Subcutaneous abdominal adipose tissue (tissue), 5 donors: ENCODE measurements around the gene FOXK1.
A peak's percentile ranks its signal among the peaks of the same experiment; 100 is the strongest.

Experiments
- H3K27ac ChIP-seq: one replicate; pipeline ENCODE4 v1.7.0; 2013; ENCODE audit warnings: low read depth, mild to moderate bottlenecking, inconsistent platforms, low read length, moderate library complexity
- H3K27me3 ChIP-seq, 5 donors: one replicate each; pipeline ENCODE4 v1.7.0; 2013; ENCODE audit warnings: low read length in 5 of 5, inconsistent platforms in 1 of 5; ENCODE audit not compliant: control insufficient read depth in 5 of 5, insufficient read depth in 4 of 5
- H3K36me3 ChIP-seq, 5 donors: one replicate each; pipeline ENCODE4 v1.7.0; 2013; ENCODE audit warnings: low read length in 5 of 5; ENCODE audit not compliant: control insufficient read depth in 5 of 5, insufficient read depth in 5 of 5
- H3K4me1 ChIP-seq, 5 donors: one replicate each; pipeline ENCODE4 v1.7.0; 2013; ENCODE audit warnings: low read length in 5 of 5, mild to moderate bottlenecking in 3 of 5, moderate library complexity in 1 of 5; ENCODE audit not compliant: control insufficient read depth in 5 of 5, insufficient read depth in 5 of 5
- H3K4me3 ChIP-seq, 5 donors: one replicate each; pipeline ENCODE4 v1.7.0; 2013; ENCODE audit warnings: low read length in 5 of 5, low read depth in 1 of 5
- H3K9ac ChIP-seq, 5 donors: one replicate each; pipeline ENCODE4 v1.7.0; 2013; ENCODE audit warnings: low read length in 5 of 5, mild to moderate bottlenecking in 4 of 5, moderate library complexity in 3 of 5
- H3K9me3 ChIP-seq, 5 donors: one replicate each; pipeline ENCODE4 v1.7.0; 2013; ENCODE audit warnings: low read length in 5 of 5; ENCODE audit not compliant: control insufficient read depth in 5 of 5
- donor health status: healthy.
- donor health status: healthy.
- donor health status: healthy.
- donor health status: healthy.
- donor health status: healthy.

The FOXK1 gene

GRCh38 chr7:4707980-4708411 lies 25.9 kb downstream of the FOXK1 start:
- no peak overlapping the region for H3K4me3 ChIP-seq
- no peaks in the 10 kb centered on the region for H3K27me3 ChIP-seq
- no peaks in the 10 kb centered on the region for H3K9me3 ChIP-seq
- no peak overlapping the region for H3K9ac ChIP-seq
- H3K36me3 ChIP-seq = peaks cover 0 to 3% (median 2%) of the 10 kb centered on the region in 5 donors
- H3K4me1 ChIP-seq = peaks cover 2 to 57% (median 31%) of the 10 kb centered on the region in 5 donors
- peak overlapping the region; percentile 67 for H3K27ac ChIP-seq

- H3K27ac ChIP-seq = no peak overlapping the region
- H3K36me3 ChIP-seq = peaks cover 0 to 3% (median 2%) of the 10 kb centered on the region in 5 donors
- no peaks in the 10 kb centered on the region for H3K27me3 ChIP-seq
- no peak overlapping the region for H3K4me3 ChIP-seq
- no peak overlapping the region for H3K9ac ChIP-seq
- no peaks in the 10 kb centered on the region for H3K9me3 ChIP-seq
- H3K4me1 ChIP-seq = peaks cover 2 to 52% (median 32%) of the 10 kb centered on the region in 5 donors
Observed at GRCh38 chr7:4709187-4709586, 27.1 kb downstream of the FOXK1 start.

DNA sequence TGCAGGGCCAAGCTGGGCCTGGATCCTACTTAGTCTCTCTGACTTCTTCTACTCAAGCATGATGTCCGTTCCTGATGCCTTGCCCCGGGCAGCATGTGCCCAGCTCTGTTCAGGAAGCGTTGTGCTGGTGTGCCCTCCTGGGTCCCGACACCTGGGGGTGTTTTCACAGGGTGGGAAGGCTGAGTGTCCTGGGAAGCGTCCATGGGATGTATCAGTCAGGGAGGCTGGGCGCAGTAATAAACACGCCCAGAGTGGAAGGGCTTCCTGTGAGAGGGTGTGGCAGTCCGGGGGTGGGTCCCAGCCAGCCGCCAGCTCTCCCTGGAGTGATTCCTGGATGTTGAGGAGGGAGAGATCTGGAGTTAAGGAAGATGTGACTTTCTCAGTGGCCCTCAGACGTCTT lies 29.0 kb downstream of the FOXK1 start:
- Histone ChIP-seq H3K27me3 (no peaks in the 10 kb centered on the region), H3K9me3 (no peaks in the 10 kb centered on the region), H3K9ac (no peak overlapping the region), H3K36me3 (peaks cover 0 to 3% (median 2%) of the 10 kb centered on the region in 5 donors), H3K27ac (no peak overlapping the region), H3K4me3 (no peak overlapping the region), H3K4me1 (peaks cover 5 to 59% (median 47%) of the 10 kb centered on the region in 5 donors)

- no peak overlapping the region for H3K27ac ChIP-seq
Observed at GRCh38 chr7:4711634-4712033, 29.5 kb downstream of the FOXK1 start.

GRCh38 chr7:4712281-4713182 lies 30.4 kb downstream of the FOXK1 start:
- Histone ChIP-seq H3K4me3 (peak overlapping the region in 1 of 5 donors; percentile 6), H3K9ac (peak overlapping the region in 2 of 5 donors; percentile 50 to 60), H3K36me3 (peaks cover 0 to 3% (median 2%) of the 10 kb centered on the region in 5 donors), H3K9me3 (no peaks in the 10 kb centered on the region), H3K27me3 (no peaks in the 10 kb centered on the region), H3K27ac (peak overlapping the region; percentile 68), H3K4me1 (peaks cover 5 to 48% (median 38%) of the 10 kb centered on the region in 5 donors)

More at GRCh38 chr7:4711634-4712033, 29.5 kb downstream of the FOXK1 start:
- peaks cover 5 to 57% (median 45%) of the 10 kb centered on the region in 5 donors for H3K4me1 ChIP-seq
- H3K9ac ChIP-seq = no peak overlapping the region
- H3K9me3 ChIP-seq = no peaks in the 10 kb centered on the region
- H3K36me3 ChIP-seq = peaks cover 0 to 3% (median 2%) of the 10 kb centered on the region in 5 donors
- no peaks in the 10 kb centered on the region for H3K27me3 ChIP-seq
- no peak overlapping the region for H3K4me3 ChIP-seq

GRCh38 chr7:4713183-4713784 lies 31.2 kb downstream of the FOXK1 start:
- peaks cover 5 to 41% (median 38%) of the 10 kb centered on the region in 5 donors for H3K4me1 ChIP-seq
- peak overlapping the region in 2 of 5 donors; percentile 50 to 60 for H3K9ac ChIP-seq
- peak overlapping the region; percentile 68 for H3K27ac ChIP-seq
- H3K36me3 ChIP-seq = peaks cover 0 to 7% (median 4%) of the 10 kb centered on the region in 5 donors
- no peak overlapping the region for H3K4me3 ChIP-seq
- no peaks in the 10 kb centered on the region for H3K27me3 ChIP-seq
- no peaks in the 10 kb centered on the region for H3K9me3 ChIP-seq

DNA sequence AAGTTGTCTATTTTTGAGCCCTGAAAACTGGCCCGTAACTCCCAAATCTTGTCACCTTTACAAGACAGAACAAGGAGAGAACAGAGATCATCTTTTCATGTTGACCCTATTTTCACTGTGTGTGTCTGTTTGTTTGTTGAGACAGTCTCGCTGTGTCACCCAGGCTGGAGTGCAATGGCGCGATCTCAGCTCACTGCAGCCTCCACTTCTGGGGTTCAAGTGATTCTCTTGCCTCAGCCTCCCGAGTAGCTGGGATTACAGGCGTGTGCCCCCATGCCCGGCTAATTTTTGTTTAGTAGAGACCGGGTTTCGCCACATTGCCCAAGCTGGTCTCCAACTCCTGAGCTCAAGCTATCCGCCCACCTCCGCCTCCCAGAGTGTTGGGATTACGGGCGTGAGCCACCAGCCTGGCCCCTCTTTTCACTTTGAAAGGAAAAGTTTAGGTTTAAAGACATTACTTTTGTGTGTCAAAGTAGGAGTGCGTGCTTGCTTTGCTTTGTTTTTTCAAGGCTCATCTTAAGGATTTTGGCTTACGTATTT lies 32.1 kb downstream of the FOXK1 start:
- Histone ChIP-seq H3K27ac (no peak overlapping the region), H3K4me1 (peaks cover 4 to 40% (median 38%) of the 10 kb centered on the region in 5 donors), H3K9ac (no peak overlapping the region)

GRCh38 chr7:4714767-4715409 lies 32.8 kb downstream of the FOXK1 start:
- peaks cover 4 to 40% (median 38%) of the 10 kb centered on the region in 5 donors for H3K4me1 ChIP-seq
- no peak overlapping the region for H3K9ac ChIP-seq
- H3K27ac ChIP-seq = no peak overlapping the region
- peak overlapping the region in 4 of 5 donors; percentile 3 to 46 (median 37) for H3K4me3 ChIP-seq
- no peaks in the 10 kb centered on the region for H3K9me3 ChIP-seq
- peaks cover 0 to 15% (median 5%) of the 10 kb centered on the region in 5 donors for H3K36me3 ChIP-seq
- H3K27me3 ChIP-seq = no peaks in the 10 kb centered on the region

More for the DNA sequence above, 32.1 kb downstream of the FOXK1 start:
- H3K4me3 ChIP-seq = no peak overlapping the region
- H3K9me3 ChIP-seq = no peaks in the 10 kb centered on the region
- peaks cover 0 to 15% (median 5%) of the 10 kb centered on the region in 5 donors for H3K36me3 ChIP-seq
- H3K27me3 ChIP-seq = no peaks in the 10 kb centered on the region

DNA sequence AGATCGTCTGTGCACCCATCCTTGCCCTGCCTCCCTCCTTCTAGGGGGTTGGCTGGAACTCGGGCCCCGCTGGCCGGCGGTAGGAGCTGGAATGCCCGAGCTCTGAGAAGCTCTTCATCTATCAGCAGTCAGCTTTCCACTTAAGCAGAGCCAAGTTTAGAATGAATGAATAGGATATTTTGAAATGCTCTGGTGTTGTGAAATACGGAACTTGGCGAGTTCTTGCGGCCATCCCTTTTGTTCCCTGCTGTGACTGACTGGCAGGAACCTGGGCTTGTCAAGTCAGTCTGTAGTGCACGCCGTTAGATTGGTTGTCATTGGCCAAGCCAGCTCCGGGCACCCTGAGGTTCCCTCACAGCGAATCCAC lies 33.3 kb downstream of the FOXK1 start:
- H3K4me3 ChIP-seq = peak overlapping the region in 4 of 5 donors; percentile 3 to 46 (median 37)
- no peaks in the 10 kb centered on the region for H3K27me3 ChIP-seq
- H3K27ac ChIP-seq = no peak overlapping the region
- H3K9ac ChIP-seq = no peak overlapping the region
- H3K4me1 ChIP-seq = peaks cover 4 to 40% (median 38%) of the 10 kb centered on the region in 5 donors
- H3K36me3 ChIP-seq = peaks cover 0 to 15% (median 5%) of the 10 kb centered on the region in 5 donors
- H3K9me3 ChIP-seq = no peaks in the 10 kb centered on the region
